Cortex of kidney (tissue), 1 donor: Measurements from ENCODE around the gene ATAD3B.
"Not testable (repeated sequence)": the region's sequence is repeated elsewhere in the genome, so short reads cannot be mapped to it uniquely, and the experiment has no call there.

Experiments used
- DNase-seq: peaks from one replicate; lab custom pipeline; 2025; lab: John Stamatoyannopoulos, UW

The ATAD3B gene, protein sequence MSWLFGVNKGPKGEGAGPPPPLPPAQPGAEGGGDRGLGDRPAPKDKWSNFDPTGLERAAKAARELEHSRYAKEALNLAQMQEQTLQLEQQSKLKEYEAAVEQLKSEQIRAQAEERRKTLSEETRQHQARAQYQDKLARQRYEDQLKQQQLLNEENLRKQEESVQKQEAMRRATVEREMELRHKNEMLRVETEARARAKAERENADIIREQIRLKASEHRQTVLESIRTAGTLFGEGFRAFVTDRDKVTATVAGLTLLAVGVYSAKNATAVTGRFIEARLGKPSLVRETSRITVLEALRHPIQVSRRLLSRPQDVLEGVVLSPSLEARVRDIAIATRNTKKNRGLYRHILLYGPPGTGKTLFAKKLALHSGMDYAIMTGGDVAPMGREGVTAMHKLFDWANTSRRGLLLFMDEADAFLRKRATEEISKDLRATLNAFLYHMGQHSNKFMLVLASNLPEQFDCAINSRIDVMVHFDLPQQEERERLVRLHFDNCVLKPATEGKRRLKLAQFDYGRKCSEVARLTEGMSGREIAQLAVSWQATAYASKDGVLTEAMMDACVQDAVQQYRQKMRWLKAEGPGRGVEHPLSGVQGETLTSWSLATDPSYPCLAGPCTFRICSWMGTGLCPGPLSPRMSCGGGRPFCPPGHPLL

GRCh38 chr1:1471389-1472052 lies at the start of gene ATAD3B:
ATAD3B (plus strand) TSS chr1:1471765; CDS start chr1:1471885, 120 bp downstream.
- peak; percentile 24 for DNase-seq

- no peak for DNase-seq
Measured at GRCh38 chr1:1421907-1422464, 49.6 kb upstream of the ATAD3B start.

GRCh38 chr1:1422465-1423244 lies 48.9 kb upstream of the ATAD3B start:
- no peak for DNase-seq

GRCh38 chr1:1423245-1423597 lies 48.3 kb upstream of the ATAD3B start:
- no peak for DNase-seq

- DNase-seq: no peak
Measured at GRCh38 chr1:1424707-1425106, 46.9 kb upstream of the ATAD3B start.

DNA sequence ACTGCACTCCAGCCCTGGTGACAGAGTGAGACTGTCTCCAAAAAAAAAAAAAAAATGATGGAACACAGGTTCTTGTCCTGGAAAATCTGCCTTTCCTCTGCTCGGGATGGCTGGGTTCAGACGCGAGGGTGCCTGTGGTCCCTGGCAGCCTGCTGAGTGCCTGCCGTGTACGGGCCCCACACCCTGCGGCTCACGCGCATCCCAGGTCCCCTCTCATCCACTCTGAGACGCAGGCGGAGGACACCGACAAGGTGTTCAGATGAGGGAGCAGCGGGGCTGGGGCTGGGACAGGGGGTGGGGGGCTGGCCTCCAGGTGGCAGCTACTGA lies 46.2 kb upstream of the ATAD3B start:
- DNase-seq: no peak

DNA sequence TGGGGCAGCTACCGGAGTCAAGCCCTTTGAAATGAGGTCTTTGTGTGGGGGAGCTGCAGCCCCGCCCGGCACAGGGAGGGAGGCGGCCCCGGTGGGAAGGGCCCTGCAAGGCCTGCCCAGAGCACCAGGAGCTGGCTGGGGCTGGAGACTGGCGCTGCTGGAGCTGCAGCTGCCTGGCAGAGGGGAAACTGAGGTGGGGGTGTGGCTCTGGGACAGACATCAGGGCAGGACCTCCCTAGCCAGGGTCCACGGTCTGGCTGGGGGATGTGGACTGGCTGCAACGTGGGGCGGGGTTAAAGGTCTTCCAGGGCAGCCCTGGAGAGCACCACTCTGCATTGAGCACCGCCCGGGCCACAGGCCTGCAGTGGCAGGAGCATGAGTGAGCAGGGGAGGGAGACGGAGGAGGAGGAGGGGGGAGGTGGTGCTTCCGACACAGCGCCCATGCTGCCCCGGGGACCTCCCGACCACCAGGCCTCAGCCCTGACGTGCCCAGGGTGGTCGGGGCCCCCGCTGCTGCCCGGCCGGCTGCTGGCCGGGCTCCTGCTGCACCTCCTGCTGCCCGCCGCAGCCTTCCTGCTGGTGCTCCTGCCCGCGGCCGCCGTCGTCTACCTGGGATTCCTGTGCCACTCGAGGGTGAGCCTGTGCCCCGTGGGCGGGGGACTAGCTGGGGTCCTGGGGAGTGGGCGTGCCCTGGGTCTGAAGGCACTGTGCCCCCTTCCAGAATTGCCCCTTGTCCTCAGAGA lies 45.6 kb upstream of the ATAD3B start:
- DNase-seq: no peak

DNA sequence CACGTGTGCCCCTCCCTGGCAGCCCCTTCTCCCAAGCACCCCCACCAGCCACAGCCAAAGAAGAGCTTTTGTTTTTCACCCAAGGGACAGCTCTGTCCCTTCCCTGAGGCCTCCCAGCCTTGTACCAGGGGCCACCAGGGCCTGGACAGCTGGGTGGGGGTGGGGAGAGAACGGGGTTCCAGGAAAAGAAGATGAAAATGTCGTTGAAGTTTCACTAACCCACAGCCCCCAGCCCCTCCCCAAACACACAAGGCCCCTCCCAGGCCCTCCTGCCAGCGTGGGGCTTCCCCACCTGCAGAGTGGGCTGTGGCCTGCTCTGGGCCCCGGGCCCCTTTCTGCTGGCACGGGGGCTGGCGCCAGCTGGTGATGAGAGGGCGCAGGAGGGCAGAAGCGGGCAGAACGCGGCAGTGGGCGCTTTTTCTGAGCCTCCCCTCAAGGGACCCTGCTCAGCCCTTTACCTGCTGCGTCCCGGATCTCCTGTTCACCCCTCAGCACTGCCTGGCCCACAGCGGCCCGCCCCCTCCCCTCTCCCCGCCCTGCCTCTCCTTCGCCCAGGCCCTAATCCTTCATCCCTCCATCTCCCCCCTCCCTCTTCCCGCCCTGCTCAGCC lies 45.0 kb upstream of the ATAD3B start:
- no peak for DNase-seq

GRCh38 chr1:1427106-1427819 lies 44.3 kb upstream of the ATAD3B start:
- DNase-seq: no peak

- no peak for DNase-seq
Measured at GRCh38 chr1:1427820-1428148, 43.8 kb upstream of the ATAD3B start.

GRCh38 chr1:1428174-1428573 lies 43.4 kb upstream of the ATAD3B start:
- DNase-seq: no peak

- DNase-seq: not testable (repeated sequence)
Measured at GRCh38 chr1:1428967-1429366, 42.6 kb upstream of the ATAD3B start.

- no peak for DNase-seq
Measured at GRCh38 chr1:1429671-1430073, 41.9 kb upstream of the ATAD3B start.

- DNase-seq: no peak
Measured at GRCh38 chr1:1430114-1430982, 41.2 kb upstream of the ATAD3B start.

DNA sequence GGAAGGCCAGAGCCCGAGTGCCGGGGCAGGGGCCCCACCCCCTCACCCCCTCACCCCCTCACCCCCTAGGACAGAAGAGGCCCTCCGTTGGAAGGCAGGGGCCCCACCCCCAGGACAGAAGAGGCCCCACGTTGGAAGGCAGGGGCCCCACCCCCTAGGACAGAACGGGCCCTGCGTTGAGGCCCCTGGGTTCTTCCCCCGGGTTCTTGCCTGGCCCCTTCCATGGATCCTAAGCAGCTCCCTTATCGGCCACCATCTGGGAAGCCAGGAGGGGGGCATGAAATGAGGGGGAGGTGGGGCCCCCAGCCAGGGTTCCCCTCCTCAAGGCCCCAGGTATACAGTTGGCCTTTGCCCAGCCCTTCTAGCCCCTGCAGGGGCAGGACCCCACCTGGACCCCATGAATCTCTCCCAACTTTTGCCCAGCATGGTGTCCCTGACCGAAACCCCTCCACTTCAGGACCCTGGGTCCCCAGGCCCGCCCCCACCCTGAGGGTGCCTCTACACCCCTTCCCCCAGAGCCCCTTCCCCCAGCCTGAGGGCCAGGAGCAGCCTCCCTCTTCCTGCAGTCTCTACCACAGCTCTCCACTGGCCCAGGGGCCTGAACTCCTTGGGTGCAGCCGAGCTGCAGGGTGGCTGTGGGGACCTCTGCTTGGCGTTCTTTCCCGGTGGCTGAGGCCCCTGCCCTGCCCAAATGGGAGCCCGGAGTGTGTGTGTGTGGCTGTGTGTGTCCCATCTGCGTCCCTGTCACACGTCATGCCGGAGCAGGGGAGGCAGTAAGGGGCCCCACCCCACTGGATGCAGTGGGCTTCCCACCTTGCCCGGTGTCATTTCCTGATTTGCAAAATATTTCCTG lies 40.3 kb upstream of the ATAD3B start:
- no peak for DNase-seq

DNA sequence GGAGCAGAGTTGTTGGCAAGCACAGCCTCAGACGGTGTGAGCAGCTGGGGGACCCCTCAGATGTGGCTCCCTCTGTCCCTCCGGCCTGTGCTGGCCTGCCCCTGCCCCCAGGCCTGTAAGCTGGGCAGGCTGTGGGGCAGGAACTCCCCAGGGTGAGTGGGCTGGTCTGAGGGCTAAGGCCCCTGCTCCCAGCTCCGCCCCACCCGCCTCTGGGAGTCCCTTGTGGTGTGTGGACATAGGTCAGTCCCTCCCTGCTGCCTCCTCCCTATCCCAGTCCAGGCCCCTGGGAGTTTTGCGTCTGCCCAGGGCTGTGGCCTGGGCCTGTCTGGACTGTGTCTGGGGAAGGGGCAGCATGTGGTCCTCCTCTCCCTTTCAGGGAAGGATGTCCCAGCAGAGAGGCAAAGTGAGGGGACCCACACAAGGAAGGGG lies 39.7 kb upstream of the ATAD3B start:
- no peak for DNase-seq

DNA sequence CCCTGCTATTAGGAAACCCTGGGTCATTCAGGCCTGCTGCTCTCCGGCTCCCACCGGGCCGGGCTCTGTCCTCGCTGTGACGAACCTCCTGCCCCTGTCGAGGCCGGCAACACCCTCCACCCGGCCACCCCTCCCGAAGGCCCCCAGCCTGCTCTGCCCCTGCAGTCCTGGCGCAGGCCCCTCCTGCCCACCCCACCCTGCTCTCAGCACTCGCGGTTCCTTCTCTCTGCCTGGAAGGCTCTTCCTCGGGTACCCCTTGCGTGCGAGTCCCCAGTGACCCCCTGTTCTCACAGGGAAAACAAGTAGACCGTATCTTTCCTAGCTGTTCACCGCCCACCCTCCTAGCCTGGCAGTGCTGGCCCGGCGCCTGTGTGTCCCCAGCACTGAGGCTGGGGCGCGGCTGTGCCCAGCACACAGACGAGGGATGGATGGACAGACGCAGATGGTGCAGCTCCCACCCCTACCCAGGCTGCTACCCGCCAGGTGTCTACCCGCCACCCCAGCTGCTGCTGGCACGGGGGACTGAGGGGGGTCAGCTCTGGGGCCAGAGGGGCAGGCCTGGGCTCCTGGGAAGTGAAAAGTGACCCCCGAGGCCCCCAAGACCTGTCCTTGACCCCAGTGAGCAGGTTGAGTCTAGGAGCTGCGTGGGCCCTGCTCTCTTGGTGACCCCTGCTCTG lies 39.2 kb upstream of the ATAD3B start:
- no peak for DNase-seq
